ENCODE data around the gene FAM117A. TPM values are rescaled to one million over a fixed set of nuclear protein-coding genes. Genes with fewer than 3 reads are reported as not detected.
A peak's percentile ranks its signal among the peaks of the same experiment; 100 is the strongest.

FAM117A gene
- total RNA-seq, 1 experiment from 2014 or later: 10.1 TPM

- CTCF ChIA-PET: interaction anchor here (0.7 to 1.0 kb wide), 2 partner anchors 120 to 232 kb away, joined by 3 to 8 read pairs; no protein-coding TSS in a partner anchor
- DNase-seq (ENCODE audit: low spot score): no peak
- no TSS peak for BruUV-seq (replicated peaks)
- Histone ChIP-seq H3K27ac (ENCODE audit: low read depth, low read length, poor library complexity, severe bottlenecking) (peak overlapping the region; percentile 9), H3K4me3 (ENCODE audit: low read depth, low read length, poor library complexity, severe bottlenecking) (peak overlapping the region; percentile 69), H3K36me3 (ENCODE audit: insufficient read depth, low read length, poor library complexity, severe bottlenecking) (no peaks in the 10 kb centered on the region), H3K4me1 (ENCODE audit: insufficient read depth, low read length, poor library complexity, severe bottlenecking) (peaks cover 15% of the 10 kb centered on the region), H3K27me3 (replicated peaks; ENCODE audit: insufficient read depth, low read depth, low read length, poor library complexity) (peaks cover 9% of the 10 kb centered on the region), H3K9me3 (ENCODE audit: low read depth, low read length, poor library complexity, severe bottlenecking) (no peaks in the 10 kb centered on the region)
- POLR2A ChIA-PET (ENCODE audit: low non-redundant PET): interaction anchor here (0.6 to 0.8 kb wide), 9 partner anchors 9 to 125 kb away, joined by 3 to 12 read pairs (median 7); partner anchors contain the start of genes KAT7 and SLC35B1
- no peak for TF ChIP-seq EZH2 (IDR thresholded peaks at IDR 0.05; ENCODE audit: borderline replicate concordance, low read depth, low read length, poor library complexity, severe bottlenecking)
- no peak for TF ChIP-seq CTCF (conservative IDR thresholded peaks at IDR 0.05; ENCODE audit: low read depth, low read length)
- intact Hi-C loops (cut with micrococcal nuclease; ENCODE audit: unreplicated experiment): loop anchor here (2.0 kb wide), 1 partner anchor 56 kb away; no protein-coding TSS in a partner anchor
These were observed 739 bp upstream of the FAM117A start for GRCh38 chr17:49764559-49765180.

- TSS peak; percentile 17 for BruUV-seq (replicated peaks)
- intact Hi-C loops (cut with micrococcal nuclease; ENCODE audit: unreplicated experiment): no loop called here
These were observed 1.6 kb downstream of the FAM117A start for GRCh38 chr17:49762151-49762941.

More at GRCh38 chr17:49762151-49762941, 1.6 kb downstream of the FAM117A start:
- TF ChIP-seq CTCF (conservative IDR thresholded peaks at IDR 0.05; ENCODE audit: low read depth, low read length) (no peak), EZH2 (IDR thresholded peaks at IDR 0.05; ENCODE audit: borderline replicate concordance, low read depth, low read length, poor library complexity, severe bottlenecking) (no peak)
- H3K9me3 ChIP-seq (ENCODE audit: low read depth, low read length, poor library complexity, severe bottlenecking): no peaks in the 10 kb centered on the region
- H3K4me3 ChIP-seq (ENCODE audit: low read depth, low read length, poor library complexity, severe bottlenecking): peak overlapping the region; percentile 69
- peaks cover 15% of the 10 kb centered on the region for H3K4me1 ChIP-seq (ENCODE audit: insufficient read depth, low read length, poor library complexity, severe bottlenecking)
- DNase-seq (ENCODE audit: low spot score): no peak
- ChIA-PET POLR2A (ENCODE audit: low non-redundant PET) (interaction anchor here (0.5 kb wide), 1 partner anchor 273 kb away, joined by 3 read pairs; no protein-coding TSS in a partner anchor), CTCF (no interaction called here)
- H3K27me3 ChIP-seq (replicated peaks; ENCODE audit: insufficient read depth, low read depth, low read length, poor library complexity): peaks cover 9% of the 10 kb centered on the region
- no peak overlapping the region for H3K27ac ChIP-seq (ENCODE audit: low read depth, low read length, poor library complexity, severe bottlenecking)
- H3K36me3 ChIP-seq (ENCODE audit: insufficient read depth, low read length, poor library complexity, severe bottlenecking): no peaks in the 10 kb centered on the region
